Psoas muscle (tissue), 8 donors: ENCODE data around the gene OAS2. TPM values are rescaled to one million over a fixed set of nuclear protein-coding genes. Genes with fewer than 3 reads are reported as not detected.

Source experiments
- ATAC-seq, 4 donors: fragments of 200-7000 bp; cut with Tn5 transposase; one replicate each; pipeline ENCODE4 v1.9.1; 2020; ENCODE audit warnings: moderate library complexity in 3 of 4, mild to moderate bottlenecking in 2 of 4
- DNase-seq, 2 donors: peaks; one replicate each; pipeline ENCODE4 v3.0.0-alpha.2; 2020
- H3K27ac ChIP-seq: fragments of 200-600 bp; one replicate; pipeline ENCODE4 v1.8.0; 2022
- H3K27me3 ChIP-seq, 3 donors: fragments of 200-600 bp in 1 of 3; one replicate each; pipeline versions ENCODE4 v1.6.1 to v1.8.0; 2013 to 2022; ENCODE audit warnings: low read length in 2 of 3, mild to moderate bottlenecking in 2 of 3, moderate library complexity in 1 of 3; ENCODE audit not compliant: insufficient read depth in 3 of 3
- H3K36me3 ChIP-seq, 2 donors: fragments of 200-600 bp in 1 of 2; one replicate each; pipeline versions ENCODE4 v1.6.1 to v1.8.0; 2013 to 2022; ENCODE audit warnings: low read depth in 1 of 2, mild to moderate bottlenecking in 1 of 2, moderate library complexity in 1 of 2; ENCODE audit not compliant: insufficient read depth in 1 of 2
- H3K4me1 ChIP-seq: fragments of 200-600 bp; one replicate; pipeline ENCODE4 v1.8.0; 2022
- H3K4me3 ChIP-seq: fragments of 200-600 bp; one replicate; pipeline ENCODE4 v1.8.0; 2022; ENCODE audit warnings: mild to moderate bottlenecking
- H3K9me3 ChIP-seq: fragments of 200-600 bp; one replicate; pipeline ENCODE4 v1.8.0; 2022
- WGBS, 3 donors: extraction: QIAGEN DNeasy Blood & Tissue Kit; methylation state at CpG; one replicate each; pipeline versions ENCODE4 v1.1.6 to v1.1.7; 2013; 5-methylcytosine and 5-hydroxymethylcytosine counted together
- intact Hi-C, 2 donors: fragments of 100-400 bp; cut with DNase I; formaldehyde crosslinking; loops; one replicate each; pipeline versions ENCODE4 v1.11.0 to v1.14.2; 2022
- polyA plus RNA-seq, 3 donors: library from polyadenylated mRNA; stranded (reverse); fragments of 200-250 nt; gene quantifications; one replicate each; pipeline ENCODE4 v1.2.3, GENCODE V29; 2013
- total RNA-seq, 4 donors: library from RNA; stranded (reverse); fragmentation: NEBNext Ultra II Directional in 2 of 4; extraction: Animal tissue kit (Norgen Biotek cat#: 25700) in 2 of 4; gene quantifications; one replicate each; pipeline versions ENCODE4 v1.2.1 to v1.2.4, GENCODE V29; 2021 to 2023
- TF ChIP-seq, protein P1 (sequence below): fragments of 200-600 bp; IDR thresholded peaks from one replicate; pipeline ENCODE4 v1.8.0; 2022; ENCODE audit warnings: antibody characterized with exemption
- donor health status: healthy with polysubstance abuse.
- donor health status: DM: no; HTN: no; CAD: no; lungs with moderate emphysema.
- donor health status: Bipolar disorder and iron deficiency.
- donor health status: healthy.
- donor health status: DM: yes; HTN: yes; CAD: no.
- donor health status: DM: no; HTN: no; CAD: no.
- donor health status: DM: no; HTN: no; CAD: no.
- donor health status: DM: yes; HTN: yes; CAD: no.

Gene OAS2
- total and polyA plus RNA-seq, 7 donors, result 1.5 to 8.4 (median 2.1) TPM

GRCh38 chr12:112973818-112974231, 4.5 kb upstream of the OAS2 start:
- ATAC-seq, result no peak
- WGBS, 3 donors, result 26 to 34% (median 27%) methylated on average over 5 of the region's 5 CpGs
- intact Hi-C loops, result no loop called here
- Histone ChIP-seq H3K4me1 (no peaks in the 10 kb centered on the region), H3K36me3 (no peaks in the 10 kb centered on the region), H3K27me3 (peaks cover 0 to 4% (median 0%) of the 10 kb centered on the region in 3 donors), H3K9me3 (no peaks in the 10 kb centered on the region), H3K4me3 (no peak overlapping the region), H3K27ac (no peak overlapping the region)
- no peak for DNase-seq
- TF ChIP-seq, protein P1, sequence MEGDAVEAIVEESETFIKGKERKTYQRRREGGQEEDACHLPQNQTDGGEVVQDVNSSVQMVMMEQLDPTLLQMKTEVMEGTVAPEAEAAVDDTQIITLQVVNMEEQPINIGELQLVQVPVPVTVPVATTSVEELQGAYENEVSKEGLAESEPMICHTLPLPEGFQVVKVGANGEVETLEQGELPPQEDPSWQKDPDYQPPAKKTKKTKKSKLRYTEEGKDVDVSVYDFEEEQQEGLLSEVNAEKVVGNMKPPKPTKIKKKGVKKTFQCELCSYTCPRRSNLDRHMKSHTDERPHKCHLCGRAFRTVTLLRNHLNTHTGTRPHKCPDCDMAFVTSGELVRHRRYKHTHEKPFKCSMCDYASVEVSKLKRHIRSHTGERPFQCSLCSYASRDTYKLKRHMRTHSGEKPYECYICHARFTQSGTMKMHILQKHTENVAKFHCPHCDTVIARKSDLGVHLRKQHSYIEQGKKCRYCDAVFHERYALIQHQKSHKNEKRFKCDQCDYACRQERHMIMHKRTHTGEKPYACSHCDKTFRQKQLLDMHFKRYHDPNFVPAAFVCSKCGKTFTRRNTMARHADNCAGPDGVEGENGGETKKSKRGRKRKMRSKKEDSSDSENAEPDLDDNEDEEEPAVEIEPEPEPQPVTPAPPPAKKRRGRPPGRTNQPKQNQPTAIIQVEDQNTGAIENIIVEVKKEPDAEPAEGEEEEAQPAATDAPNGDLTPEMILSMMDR, result no peak

DNA sequence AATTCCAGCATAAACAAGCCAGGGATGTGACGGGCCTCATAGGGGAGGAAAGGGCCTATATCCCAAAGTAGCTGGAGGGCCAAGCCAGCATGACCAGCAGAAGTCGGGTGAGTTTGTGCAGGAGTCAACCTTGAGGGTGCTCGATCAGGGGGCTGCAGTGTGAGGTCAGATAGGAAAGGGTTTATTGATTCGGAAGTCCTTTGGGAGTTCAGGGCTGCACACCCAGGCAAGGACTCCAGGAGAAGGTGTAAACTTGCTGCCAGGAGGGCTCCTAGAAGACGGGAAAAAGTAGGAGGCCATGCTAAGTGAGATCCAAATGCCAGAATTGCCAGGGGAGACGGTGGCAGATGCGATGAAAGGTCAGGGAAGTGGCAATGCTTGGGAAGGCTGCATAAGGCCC, 3.4 kb upstream of the OAS2 start:
- WGBS, 3 donors, result 84 to 85% (median 85%) methylated on average over 7 of the region's 7 CpGs
- Histone ChIP-seq H3K4me3 (no peak overlapping the region), H3K4me1 (no peaks in the 10 kb centered on the region), H3K27me3 (peaks cover 0 to 4% (median 0%) of the 10 kb centered on the region in 3 donors), H3K36me3 (no peaks in the 10 kb centered on the region), H3K9me3 (no peaks in the 10 kb centered on the region), H3K27ac (no peak overlapping the region)
- intact Hi-C loops, result no loop called here
- TF ChIP-seq, protein P1, result no peak
- DNase-seq (no peak), ATAC-seq (no peak)

DNA sequence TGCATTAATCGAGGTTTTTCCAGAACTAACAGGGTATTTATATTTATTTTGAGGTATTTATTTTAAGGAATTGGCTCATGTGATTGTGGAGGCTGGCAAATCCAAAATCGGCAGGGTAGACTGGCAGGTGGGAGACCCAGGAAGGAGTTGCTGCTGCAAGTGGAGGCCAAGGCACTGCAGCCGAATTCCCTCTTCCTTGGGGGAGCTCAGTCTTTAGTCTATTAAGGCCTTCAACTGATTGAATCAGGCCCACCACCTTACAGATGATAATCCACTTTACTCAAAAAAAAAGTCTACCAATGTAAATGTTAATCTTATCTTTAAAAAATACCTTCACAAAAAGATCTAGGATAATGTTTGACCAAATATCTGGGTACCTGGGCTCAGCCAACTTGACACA, 1.2 kb upstream of the OAS2 start:
- DNase-seq, result no peak
- intact Hi-C loops, result no loop called here
- H3K9me3 ChIP-seq, result peaks cover 5% of the 10 kb centered on the region
- 59 to 60% (median 59%) methylated on average over 3 of the region's 3 CpGs for WGBS, 3 donors
- no peak overlapping the region for H3K27ac ChIP-seq
- no peaks in the 10 kb centered on the region for H3K4me1 ChIP-seq
- H3K27me3 ChIP-seq, result peaks cover 0 to 4% (median 0%) of the 10 kb centered on the region in 3 donors
- ATAC-seq, result no peak
- TF ChIP-seq, protein P1, result no peak
- H3K36me3 ChIP-seq, result no peaks in the 10 kb centered on the region
- no peak overlapping the region for H3K4me3 ChIP-seq

DNA sequence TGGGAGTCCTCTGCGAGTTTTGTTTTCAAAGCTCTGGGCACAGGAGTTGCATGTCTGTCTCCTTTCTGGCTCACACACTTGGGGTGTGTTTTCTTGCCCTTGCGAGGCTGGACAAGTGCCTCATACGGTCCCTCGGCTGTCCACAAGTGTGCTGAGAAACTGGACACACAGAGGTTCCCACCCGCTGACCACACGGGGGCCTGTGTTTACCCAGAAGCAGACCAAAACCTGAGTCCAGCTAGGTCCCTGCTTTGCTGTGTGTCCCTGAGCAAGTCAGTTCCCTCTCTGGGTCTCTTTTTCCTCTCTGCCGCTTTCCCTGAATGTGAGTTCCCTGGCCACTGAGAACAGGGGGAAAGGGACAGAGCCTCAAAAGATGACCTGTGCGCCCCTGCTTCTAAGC, 678 bp upstream of the OAS2 start:
- 33 to 66% (median 54%) methylated on average over 8 of the region's 8 CpGs for WGBS, 3 donors
- Histone ChIP-seq H3K27ac (peak overlapping the region; percentile 53), H3K4me3 (peak overlapping the region; percentile 62), H3K9me3 (peaks cover 8% of the 10 kb centered on the region), H3K4me1 (no peaks in the 10 kb centered on the region), H3K27me3 (peaks cover 0 to 4% (median 0%) of the 10 kb centered on the region in 3 donors), H3K36me3 (no peaks in the 10 kb centered on the region)
- TF ChIP-seq, protein P1, result no peak
- intact Hi-C loops, result no loop called here
- DNase-seq, result no peak
- ATAC-seq, result no peak

DNA sequence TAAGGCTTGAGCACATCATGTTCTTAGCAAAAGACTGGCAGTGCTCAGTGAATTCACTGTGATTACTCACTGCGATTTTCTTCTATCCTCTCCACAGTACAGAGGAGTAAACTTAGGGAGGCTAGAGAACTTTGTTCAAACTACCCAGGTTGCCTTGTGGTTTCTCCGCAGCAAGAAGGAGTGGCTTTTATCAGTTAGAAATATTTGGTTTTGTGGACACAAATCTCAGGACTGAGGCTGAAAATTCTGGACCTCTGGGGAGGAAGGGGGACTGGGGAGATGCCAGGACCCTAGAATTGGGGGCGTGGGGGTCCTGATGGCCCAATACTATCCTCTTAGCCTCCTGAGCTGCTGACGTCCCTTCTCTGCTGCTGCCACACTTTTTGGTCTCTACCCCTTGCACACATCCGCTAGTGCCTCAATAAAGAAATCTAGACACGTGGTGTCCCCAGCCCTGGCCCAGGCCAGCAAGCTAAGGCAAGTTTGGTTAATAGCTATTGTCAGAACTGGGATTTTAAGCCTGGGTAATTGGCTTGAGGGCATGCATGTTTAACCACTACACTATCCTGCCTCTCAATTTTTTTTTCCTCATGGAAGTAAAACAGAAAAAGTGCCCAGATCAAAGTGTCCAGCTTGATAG, 842 bp downstream of the OAS2 start:
- intact Hi-C loops, result no loop called here
- Histone ChIP-seq H3K27ac (peak overlapping the region; percentile 30), H3K4me3 (peak overlapping the region; percentile 62), H3K27me3 (peaks cover 0 to 4% (median 0%) of the 10 kb centered on the region in 3 donors), H3K9me3 (peaks cover 8% of the 10 kb centered on the region), H3K36me3 (no peaks in the 10 kb centered on the region), H3K4me1 (no peaks in the 10 kb centered on the region)
- ATAC-seq, result peak in 1 of 4 donors; percentile 56
- TF ChIP-seq, protein P1, result no peak
- no peak for DNase-seq
- 56 to 65% (median 57%) methylated on average over 6 of the region's 6 CpGs for WGBS, 3 donors
